Eye (tissue), 1 donor: ENCODE results near the gene AP1M1.

Source experiments
- DNase-seq: peaks from one replicate; pipeline ENCODE4 v3.0.0-alpha.2; 2015

The AP1M1 gene

DNA sequence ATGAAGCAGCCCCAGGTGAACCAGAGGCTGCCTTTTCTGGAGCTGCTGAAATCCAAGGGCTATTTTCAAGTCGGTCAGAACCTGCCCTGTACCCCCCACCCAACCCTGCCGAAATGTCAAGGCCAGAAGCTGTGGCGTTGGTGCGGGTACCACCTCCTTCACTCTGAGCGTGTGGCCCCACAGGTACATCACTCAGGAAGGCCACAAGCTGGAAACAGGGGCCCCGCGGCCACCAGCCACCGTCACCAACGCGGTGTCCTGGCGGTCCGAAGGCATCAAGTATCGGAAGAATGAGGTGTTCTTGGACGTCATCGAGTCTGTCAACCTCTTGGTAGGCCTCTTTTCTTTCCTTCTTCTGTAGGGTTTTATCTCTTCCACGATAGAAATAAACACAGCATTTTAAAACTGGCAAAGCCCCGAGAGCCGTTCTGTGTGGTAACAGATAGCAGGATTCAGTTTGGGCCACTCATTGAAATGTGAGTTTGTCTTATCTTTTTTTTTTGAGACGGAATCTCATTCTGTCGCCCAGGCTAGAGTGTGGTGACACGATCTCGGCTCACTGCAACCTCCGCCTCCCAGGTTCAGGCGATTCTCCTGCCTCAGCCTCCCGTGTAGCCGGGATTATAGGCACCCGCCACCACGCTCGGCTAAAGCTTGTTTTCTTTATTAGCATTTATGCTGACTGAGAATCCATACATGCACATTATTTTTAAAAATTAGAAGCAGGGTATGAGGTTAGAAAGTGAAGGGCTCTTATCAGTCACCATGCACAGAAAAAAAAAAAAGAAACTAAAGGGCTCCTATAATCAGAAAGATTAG lies 11.3 kb downstream of the AP1M1 start:
- no peak for DNase-seq

DNA sequence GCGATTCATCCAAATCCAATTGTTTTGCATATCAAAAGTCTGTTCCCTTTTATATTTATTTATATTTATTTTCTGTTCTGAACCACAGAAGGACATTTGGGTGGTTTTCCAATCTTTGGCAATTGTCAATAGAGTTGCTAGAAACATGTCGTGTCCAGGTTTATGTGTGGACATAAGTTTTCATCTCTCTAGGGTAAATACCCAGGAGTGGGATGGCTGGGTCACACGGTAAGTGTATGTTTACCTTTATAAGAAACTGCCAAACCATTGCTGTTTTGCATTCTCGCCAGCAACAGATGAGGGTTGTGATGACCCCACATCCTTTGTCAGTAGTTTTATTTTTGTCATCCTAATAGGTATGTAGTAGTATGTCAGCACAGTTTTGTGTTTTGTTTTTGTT lies 12.5 kb downstream of the AP1M1 start:
- DNase-seq = no peak

DNA sequence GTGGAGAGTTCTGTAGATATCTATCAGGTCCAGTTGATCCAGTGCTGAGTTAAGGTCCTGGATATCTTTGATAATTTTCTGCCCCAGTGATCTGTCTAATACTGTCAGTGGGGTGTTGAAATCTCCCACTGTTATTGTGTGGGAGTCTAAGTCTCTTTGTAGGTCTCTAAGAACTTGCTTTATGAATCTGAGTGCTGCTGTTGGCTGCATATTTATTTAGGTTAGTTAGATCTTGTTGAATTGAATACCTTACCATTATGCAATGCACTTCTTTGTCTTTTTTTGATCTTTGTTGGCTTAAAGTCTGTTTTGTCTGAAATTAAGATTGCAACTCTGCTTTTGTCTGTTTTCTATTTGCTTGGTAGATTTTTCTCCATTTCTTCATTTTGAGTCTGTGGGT lies 15.4 kb downstream of the AP1M1 start:
- DNase-seq = no peak

DNA sequence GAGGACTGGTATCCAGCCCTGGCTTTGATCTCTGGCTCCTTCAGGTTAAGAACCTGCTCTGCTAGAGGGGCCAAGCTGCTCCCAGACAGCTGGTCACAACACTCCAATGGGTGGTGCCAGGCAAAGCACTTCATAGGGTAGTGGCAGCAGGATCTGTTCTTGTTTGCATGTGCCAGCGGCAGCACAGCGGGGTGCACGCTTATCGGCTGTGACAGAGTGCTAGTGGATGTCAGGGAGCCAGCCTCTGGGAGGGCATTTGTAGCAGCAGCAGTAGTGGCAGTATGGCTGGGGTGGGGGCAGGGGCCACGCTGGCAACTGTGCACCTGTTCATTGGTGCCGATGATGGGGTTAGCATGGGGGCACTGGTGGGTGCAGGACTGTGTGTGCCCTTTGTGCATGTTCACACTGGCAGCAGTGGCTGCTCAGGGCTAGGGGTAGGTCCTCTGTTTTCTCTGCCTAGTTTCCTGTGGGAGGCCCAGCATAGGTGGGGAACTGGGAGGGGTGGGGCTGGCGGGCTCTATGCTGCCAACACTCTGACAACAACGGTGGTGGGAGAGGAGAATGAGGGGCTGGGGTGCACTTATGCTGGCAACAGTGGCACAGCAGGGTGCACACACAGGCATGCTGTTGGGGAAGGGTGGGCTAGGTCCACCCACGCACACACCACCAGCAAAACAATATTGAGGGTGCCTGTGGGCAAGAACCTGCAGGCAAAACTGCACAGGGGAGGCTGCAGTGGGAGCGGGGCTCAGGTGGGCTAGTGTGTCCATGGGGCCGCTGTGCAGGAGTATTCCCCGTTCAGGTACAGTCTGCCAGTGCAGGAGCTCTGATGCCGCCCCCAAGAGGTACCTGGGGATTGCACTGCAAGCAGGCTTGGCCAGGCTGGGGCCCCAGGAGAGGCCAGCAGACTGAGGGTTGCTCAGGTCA lies 19.3 kb downstream of the AP1M1 start:
- DNase-seq = no peak

DNA sequence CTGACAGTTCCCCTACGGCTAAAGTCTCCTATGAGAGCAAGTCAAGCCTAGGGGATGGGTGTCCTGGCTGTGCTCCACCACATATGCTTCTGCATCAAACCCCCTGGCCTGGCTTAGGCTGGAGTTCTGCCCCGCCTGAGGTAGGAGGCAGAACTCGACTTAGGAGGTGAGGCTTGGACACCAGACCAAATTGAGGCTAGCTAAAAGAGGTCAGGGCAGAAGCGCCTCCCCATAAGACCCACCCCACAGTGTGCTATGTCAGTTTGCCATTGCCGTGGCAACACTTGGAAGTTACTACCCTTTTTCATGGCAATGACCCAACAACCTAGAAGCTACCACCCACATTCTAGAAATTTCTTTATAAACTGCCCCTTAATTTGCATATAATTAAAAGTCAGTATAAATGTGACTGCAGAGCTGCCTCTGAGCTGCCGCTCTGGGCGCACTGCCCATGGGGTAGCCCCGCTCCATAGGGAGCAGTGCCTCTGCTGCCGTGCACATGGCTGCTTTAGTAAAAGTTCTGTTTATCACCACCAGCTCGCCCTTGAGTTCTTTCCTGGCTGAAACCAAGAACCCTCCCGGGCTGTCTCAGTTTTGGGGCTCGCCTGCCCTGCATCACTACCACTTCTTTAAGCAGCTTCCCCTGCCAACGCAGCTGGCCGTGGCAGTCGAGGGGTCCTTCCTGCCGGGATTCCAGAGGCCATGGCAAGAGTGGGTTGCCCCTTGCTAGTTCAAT lies 20.2 kb downstream of the AP1M1 start:
- no peak for DNase-seq

DNA sequence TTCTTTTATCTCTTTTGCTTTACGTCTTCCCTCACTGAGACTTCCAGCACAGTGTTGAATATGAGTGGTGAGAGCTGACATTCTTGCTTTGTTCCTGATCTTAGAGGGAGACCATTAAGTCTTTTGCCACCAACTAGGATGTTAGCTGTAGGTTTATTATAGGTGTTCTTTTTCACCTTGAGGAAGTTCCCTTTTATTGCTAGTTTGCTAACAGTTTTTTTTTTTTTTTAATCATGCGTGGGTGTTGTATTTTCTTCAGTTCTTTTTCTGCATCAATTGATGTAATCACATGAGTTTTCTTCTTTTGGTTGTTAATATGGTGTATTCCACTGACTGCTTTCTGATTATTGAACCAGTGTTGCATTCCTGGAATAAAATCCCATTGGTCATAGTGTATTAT lies 21.1 kb downstream of the AP1M1 start:
- no peak for DNase-seq

DNA sequence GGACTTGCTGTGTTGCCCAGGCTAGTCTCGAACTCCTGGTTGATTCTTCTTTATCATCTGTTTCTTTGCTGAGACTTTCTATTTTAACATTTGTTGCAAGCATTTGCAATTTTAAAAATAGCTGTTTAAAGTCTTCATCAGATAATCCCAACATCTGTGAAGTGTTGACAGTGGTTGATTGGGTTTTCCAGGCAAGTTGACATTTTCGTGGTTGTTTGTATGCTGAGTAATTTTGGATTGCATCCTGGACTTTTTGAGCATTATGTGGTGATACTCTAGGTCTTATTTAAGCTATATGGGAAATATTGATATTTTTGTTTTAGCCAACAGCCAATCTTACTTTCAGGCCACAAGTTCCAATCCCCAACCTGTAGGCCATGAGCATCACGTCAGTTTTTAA lies 25.1 kb downstream of the AP1M1 start:
- no peak for DNase-seq

DNA sequence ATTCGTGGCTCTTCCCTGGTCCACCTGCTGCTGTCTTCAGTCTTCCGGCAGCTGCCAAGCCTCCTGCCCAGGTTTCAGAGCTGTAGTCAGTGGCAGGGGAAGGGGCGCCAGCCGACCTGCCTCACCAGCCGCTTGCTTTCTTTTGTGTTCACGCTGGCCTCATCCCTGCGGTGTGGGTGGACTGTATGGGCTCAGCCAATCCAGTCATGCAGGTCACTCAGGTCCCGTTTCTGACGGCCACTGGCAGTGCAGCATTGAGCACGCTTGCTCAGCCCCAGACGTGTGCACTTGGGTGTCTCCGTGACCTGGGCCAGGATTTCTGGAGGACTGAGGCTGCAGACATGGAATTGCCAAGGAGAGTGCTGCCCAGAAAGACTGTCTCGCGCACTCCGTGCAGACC lies 26.0 kb downstream of the AP1M1 start:
- no peak for DNase-seq

DNA sequence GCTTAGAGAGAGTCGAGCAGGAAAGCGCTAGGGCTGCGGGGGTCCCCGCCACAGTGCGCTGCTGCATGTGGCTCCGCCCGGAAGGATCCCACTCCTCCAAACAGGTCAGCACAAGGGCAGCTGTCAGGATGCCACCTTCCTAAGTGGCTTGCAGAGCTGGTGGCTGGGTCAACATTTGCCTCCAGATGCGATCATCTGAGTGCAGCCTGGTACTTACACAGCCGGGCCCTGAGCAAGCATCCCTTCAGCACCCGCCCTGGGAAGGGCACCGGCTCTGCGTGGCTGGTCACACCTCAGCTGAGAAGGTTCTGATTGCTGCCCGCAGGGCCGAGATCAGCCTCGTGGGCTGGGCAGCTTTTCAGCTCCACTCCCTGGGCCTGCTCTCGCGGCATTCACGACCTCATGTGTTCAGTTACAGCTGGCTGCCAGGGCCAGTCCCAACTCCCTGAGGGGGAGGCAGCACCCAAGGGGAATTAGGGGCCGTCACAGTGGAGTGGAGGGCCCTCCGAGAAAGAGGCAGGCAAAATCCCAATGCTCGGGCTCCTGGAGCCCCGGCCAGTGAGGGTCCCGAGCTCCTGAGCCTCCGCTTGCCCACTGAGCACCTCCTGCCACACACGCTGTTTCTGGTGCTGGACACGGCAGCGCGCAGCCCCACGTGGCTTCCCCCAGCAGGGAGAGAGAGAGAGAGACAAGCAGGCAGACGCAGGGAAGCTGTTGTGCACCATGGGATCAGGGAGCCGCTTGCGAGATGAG lies 26.8 kb downstream of the AP1M1 start:
- DNase-seq = no peak

DNA sequence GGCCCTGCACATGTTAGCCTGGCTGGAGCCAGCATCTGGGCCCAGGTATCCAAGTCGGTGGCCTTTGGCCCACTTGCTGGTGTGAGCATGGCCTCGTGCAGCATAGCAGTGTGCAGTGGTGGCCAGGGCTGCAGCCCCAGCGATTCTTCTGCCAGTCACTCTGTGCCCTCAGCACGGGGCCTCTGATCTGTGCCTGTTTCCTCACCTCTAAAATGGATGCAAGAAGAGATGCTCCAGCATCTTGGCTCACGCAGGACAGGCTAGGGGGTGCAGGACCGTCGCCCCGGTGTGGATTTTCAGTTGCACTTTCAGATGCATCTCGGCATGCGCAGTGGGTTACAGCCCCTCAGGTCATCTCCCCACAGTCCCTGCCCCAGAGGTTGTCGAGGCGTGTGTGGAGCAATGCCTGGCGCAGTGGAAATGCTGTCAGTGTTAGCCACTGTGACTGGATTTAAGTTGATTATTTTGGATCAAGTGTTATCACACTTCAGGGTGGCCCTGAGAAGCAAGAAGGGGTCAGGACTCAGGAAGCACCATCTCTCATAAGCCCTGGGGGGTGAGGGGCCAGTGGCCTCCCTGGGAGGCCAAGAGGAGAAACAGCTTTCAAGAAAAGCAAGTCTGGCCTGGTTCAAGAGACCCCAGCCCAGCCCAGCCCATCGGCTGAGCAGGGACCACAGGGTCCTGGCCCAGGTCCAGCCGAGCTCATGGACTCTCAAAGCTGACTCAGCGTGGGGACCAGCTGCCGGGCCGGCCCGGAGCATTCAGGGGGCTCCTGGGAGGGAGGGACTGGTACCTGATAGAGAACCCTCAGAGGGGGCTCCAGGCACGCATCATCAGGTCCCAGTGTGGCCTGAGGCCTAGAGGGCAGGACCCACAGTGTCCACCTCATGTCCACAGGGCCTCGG lies 27.8 kb downstream of the AP1M1 start:
- no peak for DNase-seq

DNA sequence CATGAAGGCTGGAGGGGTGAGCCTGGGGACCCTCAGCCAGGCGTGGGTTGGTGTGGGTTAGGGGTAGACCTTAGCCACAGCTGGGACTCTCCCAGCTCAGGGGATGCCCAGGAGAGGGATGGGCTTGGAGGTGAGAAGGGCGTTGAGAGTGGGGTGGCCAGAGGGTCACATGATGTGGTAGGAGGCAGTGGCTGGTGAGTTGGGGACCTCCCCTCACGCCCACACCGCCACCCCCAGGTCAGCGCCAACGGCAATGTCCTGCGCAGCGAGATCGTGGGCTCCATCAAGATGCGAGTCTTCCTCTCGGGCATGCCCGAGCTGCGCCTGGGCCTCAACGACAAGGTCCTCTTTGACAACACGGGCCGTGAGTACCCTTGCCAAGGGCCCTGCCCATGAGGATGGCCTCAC lies 28.5 kb downstream of the AP1M1 start:
- no peak for DNase-seq

DNA sequence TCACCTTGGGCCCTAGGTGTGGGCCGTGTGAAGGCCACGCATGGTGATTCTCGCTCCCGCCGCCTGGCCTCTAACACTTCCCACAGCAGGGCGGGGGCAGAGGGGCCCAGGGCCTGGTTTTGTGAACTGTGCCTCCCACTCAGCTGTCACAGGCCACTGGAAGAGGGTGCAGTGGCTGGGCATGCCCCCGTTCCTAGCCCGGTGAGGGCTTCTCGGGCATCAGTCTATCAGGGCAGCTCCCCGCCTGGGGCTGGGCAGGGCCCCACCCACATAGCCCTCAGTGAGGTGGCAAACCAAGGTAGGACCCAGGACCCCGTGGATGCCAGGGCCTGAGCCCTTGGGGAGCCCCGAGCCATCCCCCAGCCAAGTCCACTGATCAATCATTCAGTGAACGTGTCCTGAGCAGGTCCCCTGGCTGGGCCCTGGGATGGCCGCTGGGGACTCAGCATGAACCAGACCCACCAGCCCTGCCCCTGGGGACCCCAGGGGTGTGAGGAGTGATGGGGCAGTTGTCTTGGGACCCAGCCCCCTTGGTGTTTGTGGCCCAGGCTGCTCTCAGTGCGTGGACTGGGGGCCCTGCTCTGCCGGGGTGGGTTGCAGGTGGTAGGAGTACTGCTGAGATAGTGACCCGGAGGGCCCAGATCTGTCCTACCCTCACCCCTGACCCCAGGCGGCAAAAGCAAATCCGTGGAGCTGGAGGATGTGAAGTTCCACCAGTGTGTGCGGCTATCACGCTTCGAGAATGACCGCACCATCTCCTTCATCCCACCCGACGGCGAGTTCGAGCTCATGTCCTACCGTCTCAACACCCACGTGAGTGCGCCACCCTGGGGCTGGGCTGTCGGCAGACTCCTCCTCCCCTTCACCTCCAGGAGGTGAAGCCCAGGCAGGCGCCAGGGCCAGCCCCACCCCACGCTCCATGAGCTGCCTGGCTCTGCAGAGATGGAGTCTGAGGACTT lies 29.4 kb downstream of the AP1M1 start:
- DNase-seq = no peak

DNA sequence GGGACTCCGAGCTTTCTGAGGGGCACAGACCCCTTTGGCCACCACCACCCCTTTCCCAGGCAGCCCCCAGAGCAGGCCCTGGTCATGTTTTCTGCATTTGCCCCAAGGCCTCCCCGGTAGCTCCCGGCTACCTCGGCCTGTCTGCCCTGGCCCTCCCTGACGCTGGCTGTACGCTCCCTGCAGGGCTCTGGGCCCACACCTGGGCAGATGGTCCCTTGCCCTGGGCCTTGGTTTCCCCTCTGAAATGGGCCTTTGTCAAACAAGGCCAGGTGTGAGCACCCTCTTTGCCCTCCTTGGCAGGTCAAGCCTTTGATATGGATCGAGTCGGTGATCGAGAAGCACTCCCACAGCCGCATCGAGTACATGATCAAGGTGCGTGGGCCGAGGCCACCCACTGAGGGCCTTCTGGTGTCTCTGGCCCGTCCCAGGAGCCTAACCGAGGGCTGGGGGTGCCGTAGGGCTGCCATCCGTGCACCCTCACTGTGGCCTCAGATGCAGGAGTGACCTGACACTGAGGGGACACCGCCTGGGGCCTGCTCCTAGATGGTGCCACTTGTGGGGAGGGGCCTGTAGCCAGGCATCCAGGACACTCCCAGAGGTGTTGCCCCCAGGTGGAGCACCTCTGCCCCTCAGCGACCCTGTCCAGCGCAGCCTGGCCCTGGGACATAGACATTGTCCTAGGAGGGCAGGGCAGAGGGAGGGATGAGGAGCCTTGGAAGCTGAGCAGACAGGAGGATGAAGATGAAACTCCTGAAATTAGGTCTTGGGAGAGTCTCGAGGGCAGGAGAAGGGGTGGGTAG lies 30.3 kb downstream of the AP1M1 start:
- DNase-seq = no peak

DNA sequence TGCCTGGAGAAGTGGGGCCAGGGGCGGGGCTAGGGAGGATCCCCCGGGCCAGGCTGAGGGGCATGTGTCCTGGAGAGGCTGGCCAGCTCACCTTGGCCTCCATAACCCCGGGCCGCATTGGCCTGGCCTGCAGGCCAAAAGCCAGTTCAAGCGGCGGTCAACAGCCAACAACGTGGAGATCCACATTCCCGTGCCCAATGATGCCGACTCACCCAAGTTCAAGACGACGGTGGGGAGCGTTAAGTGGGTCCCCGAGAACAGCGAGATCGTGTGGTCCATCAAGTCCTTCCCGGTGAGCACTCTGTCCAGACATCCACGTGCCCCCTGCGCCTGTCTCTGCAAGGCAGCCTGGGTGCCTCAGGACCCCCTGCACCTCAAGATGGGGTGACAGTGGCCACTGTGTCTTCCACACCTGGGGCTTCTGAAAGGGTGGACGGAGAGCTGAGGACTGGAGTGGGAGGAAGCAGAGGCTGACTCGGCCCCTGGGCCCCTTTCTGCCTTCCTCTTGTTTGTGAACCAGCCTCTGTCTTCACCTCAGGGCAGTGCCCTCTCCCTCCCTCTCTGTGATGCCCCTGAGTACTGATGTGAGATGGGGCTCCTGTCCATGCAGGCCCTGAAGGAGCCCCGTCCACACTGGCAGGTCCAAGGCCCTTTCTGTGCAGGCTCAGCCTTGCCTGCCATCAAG lies 31.1 kb downstream of the AP1M1 start:
- DNase-seq = no peak

DNA sequence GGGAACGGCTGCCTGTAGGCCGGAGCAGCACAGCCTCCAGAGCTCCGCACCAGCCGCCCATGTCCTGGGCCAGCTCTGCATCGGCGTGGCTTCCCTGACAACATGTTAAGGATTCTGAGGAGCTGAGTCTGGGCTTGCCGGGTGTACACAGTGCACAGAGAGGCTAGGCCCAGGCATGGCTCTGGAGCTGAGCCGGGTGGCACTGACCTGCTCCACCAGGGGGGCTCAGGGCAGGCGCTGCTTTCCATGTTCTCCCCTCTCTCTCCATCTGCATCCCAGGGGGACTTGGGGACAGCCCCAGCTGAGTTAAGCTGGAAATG lies 31.6 kb downstream of the AP1M1 start:
- DNase-seq = no peak

DNA sequence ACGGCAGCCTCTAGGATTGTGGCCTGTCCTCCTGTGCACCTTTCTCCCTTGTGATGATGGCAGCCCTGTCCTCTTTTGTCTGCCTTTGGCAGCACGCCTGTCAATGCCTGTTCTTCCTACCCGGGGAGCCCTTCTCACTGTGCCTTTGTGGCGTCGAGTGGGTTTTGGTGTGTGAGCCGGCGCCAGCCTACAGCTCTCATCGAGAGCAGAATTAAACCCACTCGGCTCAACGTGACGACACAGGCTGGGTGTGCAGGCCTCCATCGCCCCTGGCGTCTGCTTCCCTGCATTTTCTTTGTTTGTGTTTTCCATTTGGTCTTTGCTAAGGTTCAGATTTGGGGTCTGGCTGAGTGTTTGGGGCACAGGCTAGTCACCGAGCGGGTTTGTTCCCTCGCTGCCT lies 34.4 kb downstream of the AP1M1 start:
- no peak for DNase-seq

DNA sequence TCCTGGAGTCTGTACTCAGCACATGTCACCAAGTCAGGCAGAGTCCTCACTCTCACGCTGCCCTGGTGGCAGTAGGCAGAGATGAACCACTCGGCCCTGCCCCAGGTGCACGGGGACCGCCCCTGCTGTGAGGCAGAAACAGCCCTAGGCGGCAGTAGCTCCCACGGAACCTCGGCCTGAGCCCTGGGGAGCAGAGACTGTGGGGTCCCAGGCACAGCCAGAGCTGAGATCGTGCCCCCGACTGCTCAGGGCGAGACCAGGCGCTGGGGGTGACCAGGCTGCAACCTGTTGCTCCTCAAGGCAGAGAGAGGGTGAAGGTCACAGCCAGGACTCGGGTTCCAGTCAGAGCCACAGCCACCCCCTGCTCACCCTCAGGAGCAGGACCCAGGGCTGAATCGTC lies 34.9 kb downstream of the AP1M1 start:
- DNase-seq = no peak

DNA sequence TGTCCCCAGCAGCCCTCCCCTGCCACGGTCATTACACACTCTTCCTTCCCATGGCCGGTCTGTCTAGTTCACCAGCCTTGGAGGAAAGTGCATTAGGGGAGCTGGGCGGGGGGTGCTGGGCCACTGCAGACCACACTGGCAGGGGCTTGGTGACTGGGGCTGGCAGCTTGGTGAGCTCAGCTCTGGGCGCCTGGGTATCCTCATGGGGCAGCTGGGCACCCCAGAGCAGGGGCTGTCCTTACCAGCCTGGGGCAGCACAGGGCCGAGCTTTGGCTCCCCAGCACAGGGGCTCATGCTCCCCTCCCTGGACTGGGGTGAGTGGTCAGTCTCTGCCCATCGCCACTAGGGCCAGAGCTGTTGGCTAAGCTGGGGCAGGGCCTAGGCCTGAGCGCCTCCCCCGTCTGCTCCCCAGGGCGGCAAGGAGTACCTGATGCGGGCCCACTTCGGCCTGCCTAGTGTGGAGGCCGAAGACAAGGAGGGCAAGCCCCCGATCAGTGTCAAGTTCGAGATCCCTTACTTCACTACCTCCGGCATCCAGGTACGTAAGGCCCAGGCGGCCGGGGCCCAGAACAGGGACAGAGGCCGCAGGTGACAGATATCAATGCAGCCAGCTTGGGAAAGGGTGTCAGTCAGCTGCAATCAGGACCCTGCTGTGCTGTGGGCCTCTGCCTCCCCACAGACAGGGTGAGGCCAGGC lies 35.5 kb downstream of the AP1M1 start:
- no peak for DNase-seq
